Heart left ventricle (tissue), 16 donors: ENCODE data around the gene SSC5D. TPM values are rescaled to one million over a fixed set of nuclear protein-coding genes. Genes with fewer than 3 reads are reported as not detected.
A peak's percentile ranks its signal among the peaks of the same experiment; 100 is the strongest.

ENCODE experiments used
- ATAC-seq, 4 donors: fragments of 200-7000 bp; cut with Tn5 transposase; one replicate each; pipeline ENCODE4 v1.9.1; 2020 to 2022; ENCODE audit warnings: moderate library complexity in 4 of 4, mild to moderate bottlenecking in 3 of 4, moderate number of reproducible peaks in 1 of 4
- DNase-seq, 5 donors: peaks; one replicate each; pipeline ENCODE4 v3.0.0-alpha.2; 2020
- H3K27ac ChIP-seq, 12 donors: fragments of 200-600 bp; sonication (generic) in 4 of 12; one replicate each; pipeline versions ENCODE4 v1.5.0 to v1.8.0; 2016 to 2022; ENCODE audit warnings: mild to moderate bottlenecking in 2 of 12
- H3K27me3 ChIP-seq, 9 donors: fragments of 200-600 bp; sonication (generic) in 2 of 9; one replicate each; pipeline versions ENCODE4 v1.5.1 to v1.8.0; 2016 to 2022; ENCODE audit warnings: mild to moderate bottlenecking in 3 of 9
- H3K36me3 ChIP-seq, 9 donors: fragments of 200-600 bp; sonication (generic) in 2 of 9; one replicate each; pipeline versions ENCODE4 v1.5.0 to v1.8.0; 2018 to 2022; ENCODE audit warnings: mild to moderate bottlenecking in 2 of 9
- H3K4me1 ChIP-seq, 12 donors: fragments of 200-600 bp; sonication (generic) in 4 of 12; one replicate each; pipeline versions ENCODE4 v1.5.0 to v1.8.0; 2016 to 2022; ENCODE audit warnings: mild to moderate bottlenecking in 3 of 12
- H3K4me3 ChIP-seq, 12 donors: fragments of 200-600 bp; sonication (generic) in 4 of 12; one replicate each; pipeline versions ENCODE4 v1.5.0 to v1.8.0; 2017 to 2022; ENCODE audit warnings: mild to moderate bottlenecking in 9 of 12, moderate library complexity in 4 of 12
- H3K9me3 ChIP-seq, 12 donors: fragments of 200-600 bp; sonication (generic) in 4 of 12; one replicate each; pipeline versions ENCODE4 v1.5.0 to v1.8.0; 2016 to 2022; ENCODE audit warnings: mild to moderate bottlenecking in 1 of 12
- CTCF ChIP-seq, 12 donors: fragments of 200-600 bp; sonication (generic) in 4 of 12; IDR thresholded peaks; one replicate each; pipeline versions ENCODE4 v1.5.0 to v1.8.0; 2018 to 2022; ENCODE audit warnings: antibody characterized with exemption in 12 of 12, mild to moderate bottlenecking in 5 of 12
- POLR2A ChIP-seq, 2 donors: fragments of 450-650 bp; IDR thresholded peaks; one replicate each; pipeline ENCODE4 v1.6.1; 2017; ENCODE audit warnings: antibody characterized with exemption in 2 of 2, mild to moderate bottlenecking in 2 of 2, moderate library complexity in 2 of 2
- WGBS, 4 donors: extraction: QIAGEN DNeasy Blood & Tissue Kit in 2 of 4; methylation state at CpG; one replicate each; pipeline versions ENCODE4 v1.1.5 to v1.1.7; 2013 to 2018; 5-methylcytosine and 5-hydroxymethylcytosine counted together
- intact Hi-C, 10 donors: fragments of 100-400 bp; cut with DNase I; formaldehyde crosslinking; loops; one replicate each; pipeline versions ENCODE4 v1.11.1 to v1.14.2; 2022
- polyA plus RNA-seq, 2 donors: library from polyadenylated mRNA; stranded (reverse); fragments of 200-250 nt; gene quantifications; one replicate each; pipeline ENCODE4 v1.2.3, GENCODE V29; 2013
- total RNA-seq, 9 donors: library from RNA; depleted of rRNA in 2 of 9; stranded (reverse); fragments of >200 nt in 2 of 9; fragmentation: NEBNext Ultra II Directional in 3 of 9; extraction: Animal tissue kit (Norgen Biotek cat#: 25700) in 3 of 9; gene quantifications; one replicate each; pipeline versions ENCODE4 v1.1.0 to v1.2.4, GENCODE V29; 2016 to 2023
- donor health status: ischemic (EF 13 %, LVEDD 7.1; RV severe dilation, severe dysfunction).
- donor health status: healthy with polysubstance abuse.
- donor health status: DM: no; HTN: yes; CAD: no.
- donor health status: DM: no; HTN: no; CAD: no.
- donor health status: ischemic (EF 25% LVEDD 6.9; RV normal size, moderate dysfunction).
- donor health status: ischemic (EF 25% LVEDD 5.7; RV mildly dilated, moderate dysfunction).
- donor health status: healthy.
- donor health status: DM: yes; HTN: yes; CAD: no.
- donor health status: ischemic (EF 35%, LVEDD 5.7; RV mildly dilated, moderate dysfunction).
- donor health status: nonischemic (EF 11% LVEDD 7.7; RV severe dilation, severe dysfunction).
- donor health status: DM: yes; HTN: yes; CAD: no.
- donor health status: PGD.
- donor health status: ischemic (EF 29% LVEDD 5.4; RV normal size, mild dysfunction).
- donor health status: nonischemic (EF 23%, LVEDD 6.1; RV moderate dilation, normal function).

Gene SSC5D
- total and polyA plus RNA-seq, 11 donors: 0.91 to 6.2 (median 3.1) TPM

- intact Hi-C loops: no loop called here
- TF ChIP-seq POLR2A (IDR thresholded peaks at IDR 0.05) (no peak), CTCF (IDR thresholded peaks at IDR 0.05) (no peak)
- no peak for DNase-seq
- H3K9me3 ChIP-seq: no peaks in the 10 kb centered on the region
- no peak for ATAC-seq
- peaks cover 0 to 6% (median 0%) of the 10 kb centered on the region in 9 donors for H3K27me3 ChIP-seq
- WGBS, 4 donors: 54 to 60% (median 56%) methylated on average over 13 of the region's 13 CpGs
- no peak overlapping the region for H3K4me3 ChIP-seq
- H3K27ac ChIP-seq: no peak overlapping the region
- H3K4me1 ChIP-seq: peaks cover 0 to 17% (median 8%) of the 10 kb centered on the region in 12 donors
- H3K36me3 ChIP-seq: no peaks in the 10 kb centered on the region
These were observed 65.3 kb downstream of the SSC5D start for GRCh38 chr19:55553217-55554182.

DNA sequence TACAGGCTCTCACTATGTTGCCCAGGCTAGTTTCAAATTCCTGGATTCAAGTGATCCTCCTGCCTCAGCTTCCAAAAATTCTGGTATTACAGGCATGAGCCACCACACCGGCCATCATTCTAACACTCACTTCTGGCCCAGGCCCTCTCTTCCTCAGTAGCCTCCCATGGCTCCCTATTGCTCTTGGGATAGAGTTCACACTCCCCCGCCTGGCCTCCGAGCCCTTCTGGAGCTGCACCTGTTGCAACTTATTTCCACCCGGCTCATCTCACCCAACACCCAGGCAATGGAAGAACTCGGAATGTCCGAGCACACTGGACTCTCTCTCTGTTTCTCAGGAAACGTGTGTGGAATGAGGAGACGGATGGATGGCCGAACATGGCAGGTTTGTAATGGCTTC is 66.1 kb downstream of the SSC5D start:
- ATAC-seq (no peak), DNase-seq (peak in 1 of 5 donors; percentile 18)
- Histone ChIP-seq H3K27me3 (peaks cover 0 to 6% (median 0%) of the 10 kb centered on the region in 9 donors), H3K9me3 (no peaks in the 10 kb centered on the region), H3K36me3 (no peaks in the 10 kb centered on the region), H3K4me1 (peaks cover 0 to 14% (median 8%) of the 10 kb centered on the region in 12 donors), H3K4me3 (no peak overlapping the region), H3K27ac (no peak overlapping the region)
- intact Hi-C loops: no loop called here
- WGBS, 4 donors: 90 to 94% (median 92%) methylated on average over 9 of the region's 9 CpGs
- TF ChIP-seq POLR2A (IDR thresholded peaks at IDR 0.05): no peak
- TF ChIP-seq CTCF (IDR thresholded peaks at IDR 0.05): no peak

DNA sequence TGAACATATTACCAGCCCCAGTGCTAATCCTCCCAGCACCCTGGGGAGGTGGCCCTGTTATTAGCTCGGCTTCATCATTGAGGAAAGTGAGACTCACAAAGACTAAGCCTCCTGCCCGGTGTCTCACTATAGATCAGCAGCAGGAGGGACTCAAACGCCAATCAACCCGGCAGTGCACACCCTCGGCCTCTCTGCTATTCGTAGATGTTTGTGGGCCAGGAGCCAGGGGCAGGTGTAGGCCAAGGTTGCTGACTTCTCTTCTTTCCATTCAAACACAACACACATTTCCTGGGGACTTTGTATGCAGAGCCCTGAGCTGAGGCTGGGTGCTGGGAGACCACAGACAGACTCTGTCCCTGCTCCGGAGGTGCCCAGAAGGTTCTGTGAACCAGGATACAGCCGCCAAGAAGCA is 66.5 kb downstream of the SSC5D start:
- DNase-seq (no peak), ATAC-seq (no peak)
- Histone ChIP-seq H3K4me3 (no peak overlapping the region), H3K36me3 (no peaks in the 10 kb centered on the region), H3K9me3 (no peaks in the 10 kb centered on the region), H3K4me1 (peaks cover 0 to 9% (median 4%) of the 10 kb centered on the region in 12 donors), H3K27me3 (peaks cover 0 to 6% (median 0%) of the 10 kb centered on the region in 9 donors), H3K27ac (no peak overlapping the region)
- no peak for TF ChIP-seq POLR2A (IDR thresholded peaks at IDR 0.05)
- no peak for TF ChIP-seq CTCF (IDR thresholded peaks at IDR 0.05)
- intact Hi-C loops: no loop called here
- WGBS, 4 donors: 68 to 73% (median 72%) methylated on average over 6 to 8 of the region's 8 CpGs

DNA sequence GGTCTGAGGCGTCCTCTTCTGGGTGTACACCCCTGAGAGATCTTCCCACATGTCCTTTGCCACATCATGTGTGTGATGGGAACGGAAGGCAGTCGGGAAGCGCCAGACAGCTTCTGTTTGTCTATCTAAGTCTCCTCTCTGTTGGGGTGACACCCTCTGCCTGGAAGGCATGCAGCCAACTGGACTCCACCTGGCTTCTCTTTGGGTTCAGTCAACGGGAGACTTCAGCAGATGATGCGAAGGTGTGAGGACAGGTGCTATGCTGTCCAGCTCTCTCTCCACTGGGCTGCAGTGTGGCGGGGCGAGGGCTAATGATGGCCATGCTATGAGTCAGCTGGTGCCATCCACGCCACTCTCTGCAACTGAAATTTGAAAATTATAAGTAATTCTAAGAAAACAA is 71.4 kb downstream of the SSC5D start:
- no peaks in the 10 kb centered on the region for H3K27me3 ChIP-seq
- ATAC-seq (no peak), DNase-seq (no peak)
- WGBS, 4 donors: 78 to 83% (median 81%) methylated on average over 9 of the region's 9 CpGs
- no peak overlapping the region for H3K4me3 ChIP-seq
- no peak for TF ChIP-seq POLR2A (IDR thresholded peaks at IDR 0.05)
- TF ChIP-seq CTCF (IDR thresholded peaks at IDR 0.05): no peak
- H3K27ac ChIP-seq: no peak overlapping the region
- H3K9me3 ChIP-seq: peaks cover 0 to 4% (median 0%) of the 10 kb centered on the region in 12 donors
- H3K4me1 ChIP-seq: peaks cover 0 to 13% (median 0%) of the 10 kb centered on the region in 12 donors
- intact Hi-C loops: loop anchor here in 1 of 10 donors (5.0 kb wide), 1 partner anchor 32 kb away; no protein-coding TSS in a partner anchor
- H3K36me3 ChIP-seq: no peaks in the 10 kb centered on the region
